GM12891 (cell line): ENCODE measurements around the gene PPP2R1B.
"Not testable (repeated sequence)": the region's sequence is repeated elsewhere in the genome, so short reads cannot be mapped to it uniquely, and the experiment has no call there.

ENCODE experiments used
- DNase-seq: peaks from one replicate; pipeline ENCODE4 v3.0.0; 2011; ENCODE audit warnings: low spot score; ENCODE audit not compliant: insufficient read length
- FAIRE-seq: peaks from 2 replicates; lab custom pipeline; 2011; peaks lifted over from hg19 to GRCh38; lab: Jason Lieb, UNC
- PAX5 ChIP-seq: IDR thresholded peaks from 2 replicates; pipeline ENCODE4 v1.6.1; 2011; ENCODE audit warnings: low read length, moderate library complexity, mild to moderate bottlenecking; ENCODE audit not compliant: insufficient read depth, severe bottlenecking
- POLR2A ChIP-seq: IDR thresholded peaks from 2 replicates; pipeline ENCODE4 v1.6.1; 2011; ENCODE audit warnings: low read depth, low read length, control low read depth
- POLR2AphosphoS5 ChIP-seq: IDR thresholded peaks from 2 replicates; pipeline ENCODE4 v1.6.1; 2011; ENCODE audit warnings: low read depth, low read length, control low read depth
- POU2F2 ChIP-seq: IDR thresholded peaks from 2 replicates; pipeline ENCODE4 v1.6.1; 2011; ENCODE audit warnings: low read depth, mild to moderate bottlenecking, control low read depth, low read length, moderate library complexity
- SPI1 ChIP-seq: IDR thresholded peaks from 2 replicates; pipeline ENCODE4 v1.6.1; 2011; ENCODE audit warnings: low read depth, low read length, control low read depth
- TAF1 ChIP-seq: IDR thresholded peaks from 2 replicates; pipeline ENCODE4 v1.6.1; 2011; ENCODE audit warnings: low read depth, low read length, control low read depth

PPP2R1B gene

DNA sequence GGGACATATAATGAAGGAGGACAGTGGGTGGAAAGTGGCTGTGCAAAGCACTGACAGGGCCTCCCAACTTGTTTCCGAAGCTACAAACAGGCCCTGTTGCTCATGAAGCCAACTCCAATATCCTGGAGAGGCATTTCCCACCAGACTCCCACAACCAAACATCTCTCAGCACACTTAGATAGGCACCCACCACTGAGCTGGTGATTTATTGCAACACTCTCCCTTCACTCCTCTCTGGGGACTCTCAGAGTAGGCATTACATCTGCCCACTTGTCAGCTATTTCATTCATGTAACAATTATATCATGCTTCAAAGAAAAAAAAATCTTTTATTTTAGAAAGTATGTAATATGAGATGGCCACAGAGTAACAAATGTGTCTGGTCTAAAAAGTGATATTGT is 32.1 kb upstream of the PPP2R1B start:
- no peak for TF ChIP-seq POLR2AphosphoS5
- TF ChIP-seq SPI1: no peak
- no peak for TF ChIP-seq TAF1
- TF ChIP-seq POLR2A: no peak
- TF ChIP-seq PAX5: no peak
- TF ChIP-seq POU2F2: no peak
- DNase-seq (no peak), FAIRE-seq (no peak)

DNA sequence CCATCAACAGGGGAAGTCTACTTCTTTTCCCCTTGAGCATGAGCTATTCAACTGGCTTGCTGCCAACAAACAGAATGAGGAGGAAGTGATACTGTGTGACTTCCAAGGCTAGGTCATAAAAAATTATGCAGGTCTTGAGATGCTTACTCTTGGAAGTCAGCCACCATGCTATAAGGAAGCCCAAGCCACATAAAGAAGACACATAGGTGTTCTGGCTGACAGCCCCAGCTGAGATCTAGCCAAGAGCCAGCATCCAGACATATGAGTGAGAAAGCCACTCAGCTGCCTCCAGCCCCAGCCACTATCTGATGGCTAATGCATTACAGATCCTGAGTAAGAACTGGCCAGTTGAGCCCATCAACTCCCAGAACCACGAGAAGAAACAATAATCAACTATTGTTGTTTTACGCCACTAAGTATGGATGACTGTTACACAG is 31.0 kb upstream of the PPP2R1B start:
- peak; percentile 68 for FAIRE-seq
- no peak for DNase-seq
- no peak for TF ChIP-seq POU2F2
- TF ChIP-seq SPI1: peak; percentile 92

DNA sequence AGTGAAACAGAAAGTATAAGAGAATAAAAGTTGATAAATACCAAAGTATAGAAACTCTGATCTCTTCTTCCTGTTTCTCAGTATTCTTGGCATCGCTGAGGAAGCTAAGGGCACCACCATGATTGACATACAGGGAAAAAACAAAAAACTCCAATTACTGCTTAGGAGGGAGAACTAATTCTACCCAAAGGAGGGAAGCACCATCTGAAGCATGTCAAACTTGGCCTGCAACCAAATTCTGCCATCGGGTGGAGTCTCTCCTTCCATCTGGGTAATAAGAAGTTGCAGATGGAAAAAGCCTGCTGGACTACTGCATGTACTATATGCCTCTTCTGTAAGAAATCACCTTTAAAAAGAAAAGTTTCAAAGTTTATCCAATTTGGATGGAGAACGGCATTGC is 30.5 kb upstream of the PPP2R1B start:
- DNase-seq: no peak
- TF ChIP-seq POLR2AphosphoS5 (no peak), PAX5 (no peak), POLR2A (no peak), POU2F2 (no peak), TAF1 (no peak), SPI1 (no peak)
- no peak for FAIRE-seq

DNA sequence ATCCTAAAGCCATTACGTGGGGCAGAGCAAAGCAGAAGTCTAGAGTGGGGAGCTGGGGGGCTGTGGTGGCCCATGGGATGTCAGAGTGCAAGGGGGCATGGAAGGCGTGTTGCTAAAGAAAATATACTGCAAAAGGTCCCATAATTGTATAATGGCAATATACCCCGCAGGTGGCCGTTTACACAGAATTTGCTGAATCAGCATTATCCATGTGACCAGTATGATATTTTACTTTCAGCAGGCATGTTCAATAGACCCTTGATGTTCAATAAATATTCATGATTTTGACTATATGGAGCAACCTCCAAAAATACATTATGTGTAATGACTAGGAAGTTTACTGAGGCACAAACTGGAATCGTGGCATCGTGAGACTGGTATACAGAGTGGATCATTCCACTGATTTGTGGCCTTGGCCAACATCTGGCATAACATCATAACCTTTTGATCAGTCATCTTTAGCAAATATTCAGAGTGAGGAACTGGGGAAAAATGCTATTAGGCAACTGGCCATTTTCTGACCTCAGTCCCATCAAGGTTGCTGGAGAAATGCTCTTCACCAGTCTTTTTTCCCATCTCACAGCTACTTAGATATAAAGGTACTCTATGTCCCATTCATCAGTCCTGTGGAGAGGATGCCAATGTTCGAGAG is 29.3 kb upstream of the PPP2R1B start:
- FAIRE-seq (no peak), DNase-seq (no peak)
- TF ChIP-seq POLR2AphosphoS5: no peak
- no peak for TF ChIP-seq SPI1
- no peak for TF ChIP-seq POLR2A
- TF ChIP-seq PAX5: no peak
- no peak for TF ChIP-seq POU2F2
- no peak for TF ChIP-seq TAF1

DNA sequence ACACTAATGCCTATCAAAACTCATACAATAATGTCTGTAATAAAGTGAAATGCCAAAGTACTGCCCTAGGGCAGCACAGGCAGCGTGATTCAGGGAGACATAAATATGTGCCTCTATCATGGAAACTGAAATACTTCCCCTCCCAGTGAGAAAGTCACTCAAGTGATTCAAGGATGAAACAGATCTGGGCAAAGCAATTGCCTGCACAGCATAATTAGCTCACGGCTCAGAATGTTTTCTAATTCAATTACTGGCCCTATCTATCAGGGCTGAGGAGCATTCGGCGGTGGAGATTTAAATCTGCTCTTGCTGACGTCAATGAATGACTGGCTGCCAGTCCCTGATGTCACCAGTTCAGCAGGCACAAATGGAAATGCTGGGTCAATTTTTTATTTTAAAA is 27.7 kb upstream of the PPP2R1B start:
- TF ChIP-seq POU2F2: no peak
- DNase-seq: no peak
- no peak for FAIRE-seq

DNA sequence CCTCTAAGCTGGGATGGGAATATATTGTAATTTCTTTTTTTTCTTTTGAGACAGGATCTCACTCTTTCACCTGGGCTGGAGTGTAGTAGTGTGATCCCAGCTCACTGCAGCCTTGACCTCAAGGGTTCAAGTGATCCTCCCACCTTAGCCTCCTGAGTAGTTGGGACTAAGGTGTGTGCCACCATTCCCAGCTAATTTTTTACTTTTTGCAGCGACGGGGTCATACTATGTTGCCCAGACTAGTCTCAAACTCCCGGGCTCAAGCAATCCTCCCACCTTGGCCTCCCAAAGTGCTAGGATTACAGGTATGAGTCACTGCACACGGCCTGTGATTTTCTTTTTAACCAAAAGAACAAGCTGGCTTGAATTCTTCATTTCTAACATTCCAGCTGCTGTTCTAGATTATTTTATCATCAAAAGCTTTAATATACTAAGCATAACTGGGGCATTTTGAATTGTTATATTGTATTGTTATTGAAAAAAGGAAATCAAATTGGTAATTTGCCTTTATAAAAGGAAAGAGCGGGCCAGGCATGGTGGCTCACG is 26.8 kb upstream of the PPP2R1B start:
- TF ChIP-seq TAF1 (no peak), PAX5 (no peak), POU2F2 (no peak), SPI1 (no peak), POLR2AphosphoS5 (no peak), POLR2A (no peak)
- DNase-seq: no peak
- FAIRE-seq: no peak

DNA sequence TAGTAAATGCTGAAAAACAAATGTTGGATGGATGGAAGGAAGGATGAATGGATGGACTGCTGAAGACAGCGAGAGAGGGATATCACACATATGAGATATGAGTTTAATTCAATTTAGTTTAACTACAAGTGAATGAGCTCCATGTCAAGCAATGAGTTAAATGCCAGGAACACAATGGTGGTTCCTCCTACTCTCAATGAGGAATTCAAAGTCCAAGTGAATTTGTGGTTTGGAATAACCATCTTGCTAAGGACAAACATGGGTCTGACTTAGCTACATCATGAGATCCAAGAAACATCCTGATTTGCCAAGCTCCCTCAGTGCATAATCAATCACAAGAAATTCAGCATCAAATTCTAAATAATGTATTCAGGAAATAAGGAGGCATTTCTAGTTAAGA is 26.1 kb upstream of the PPP2R1B start:
- no peak for DNase-seq
- no peak for FAIRE-seq
- no peak for TF ChIP-seq SPI1
- TF ChIP-seq PAX5: no peak
- TF ChIP-seq POLR2A: no peak
- TF ChIP-seq POU2F2: no peak
- TF ChIP-seq POLR2AphosphoS5: no peak
- TF ChIP-seq TAF1: no peak

DNA sequence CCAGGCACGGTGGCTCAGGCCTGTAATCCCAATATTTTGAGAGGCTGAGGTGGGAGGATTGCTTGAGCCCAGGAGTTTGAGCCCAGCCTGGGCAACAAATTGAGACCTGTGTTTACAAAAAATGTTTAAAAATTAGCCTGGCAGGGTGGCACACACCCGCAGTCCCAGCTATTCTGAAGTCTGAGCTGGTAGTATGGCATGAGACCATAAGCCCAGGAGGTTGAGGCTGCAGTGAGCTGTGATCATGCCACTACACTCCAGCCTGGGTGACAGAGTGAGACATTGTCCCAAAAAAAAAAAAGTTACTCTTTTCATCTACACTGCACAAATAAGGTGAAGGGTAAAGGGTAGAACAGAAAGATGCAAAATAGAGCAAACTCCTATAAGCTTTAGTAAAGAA is 22.3 kb upstream of the PPP2R1B start:
- no peak for DNase-seq
- TF ChIP-seq TAF1: no peak
- no peak for TF ChIP-seq PAX5
- no peak for TF ChIP-seq POU2F2
- TF ChIP-seq POLR2AphosphoS5: no peak
- TF ChIP-seq SPI1: no peak
- TF ChIP-seq POLR2A: no peak
- no peak for FAIRE-seq

DNA sequence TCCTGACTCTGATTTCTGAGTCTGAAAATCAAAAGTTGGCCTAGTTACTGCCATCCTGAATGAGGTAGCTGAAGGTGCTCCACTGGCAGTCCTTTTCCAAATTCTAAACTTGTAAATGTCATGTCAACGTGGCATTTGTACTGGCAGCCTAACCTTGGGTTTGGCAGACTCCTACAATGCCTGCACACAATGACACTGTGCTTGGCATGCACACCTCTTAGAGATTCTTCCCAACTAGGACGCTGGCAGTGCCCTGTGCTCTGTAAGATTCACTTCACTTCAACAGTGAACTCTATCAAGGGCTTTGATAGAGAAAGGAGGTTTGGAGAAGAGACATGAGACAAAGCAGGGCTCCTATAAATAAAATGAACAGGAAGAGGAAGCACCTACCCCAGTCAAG is 21.9 kb upstream of the PPP2R1B start:
- no peak for FAIRE-seq
- TF ChIP-seq POLR2AphosphoS5: no peak
- no peak for DNase-seq

DNA sequence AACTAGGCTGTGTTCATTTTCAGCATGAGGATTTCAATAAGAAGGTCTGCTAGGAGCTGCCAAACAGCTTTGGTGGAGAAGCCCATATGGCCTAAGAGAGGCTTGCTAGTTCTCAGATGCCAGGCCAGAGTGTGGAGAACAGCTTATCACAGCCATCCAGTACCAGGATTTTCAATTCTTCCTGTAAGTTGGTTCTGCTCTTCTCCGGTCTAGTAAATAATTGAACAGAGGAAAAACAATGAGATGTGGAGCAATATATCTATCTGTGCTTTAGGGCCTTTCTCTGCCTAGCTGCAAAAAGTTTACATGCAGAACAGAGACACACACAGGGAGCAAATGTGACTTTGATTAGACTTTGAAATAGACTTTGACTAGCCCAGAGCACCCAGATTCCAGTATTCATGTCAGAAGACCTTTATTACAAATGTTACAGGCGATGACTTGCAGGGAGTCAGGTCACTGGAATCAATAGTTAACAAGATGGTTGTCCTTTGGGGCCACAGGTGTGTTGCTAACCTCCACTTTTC is 19.8 kb upstream of the PPP2R1B start:
- no peak for DNase-seq
- TF ChIP-seq POU2F2: no peak
- TF ChIP-seq PAX5: no peak
- no peak for FAIRE-seq

DNA sequence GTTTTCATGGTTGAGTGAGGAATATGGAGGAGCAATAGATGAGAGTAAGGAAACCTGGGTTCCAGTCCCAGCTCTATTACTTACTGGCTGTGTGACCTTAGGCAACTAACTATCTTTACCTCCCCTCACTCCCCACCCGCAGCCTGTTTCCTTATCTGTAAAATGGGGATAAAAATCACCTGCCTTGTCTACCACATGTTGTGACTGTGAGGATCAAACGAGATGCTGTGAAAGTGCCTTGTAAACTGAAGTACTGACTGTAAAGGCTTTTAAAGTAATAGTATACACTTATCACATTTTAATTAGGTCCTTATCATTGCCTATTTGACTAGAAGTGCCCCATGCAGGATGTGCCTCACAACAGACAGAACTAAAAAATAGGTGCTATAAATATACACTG is 18.9 kb upstream of the PPP2R1B start:
- no peak for DNase-seq
- TF ChIP-seq SPI1: no peak
- no peak for TF ChIP-seq PAX5
- TF ChIP-seq TAF1: no peak
- no peak for TF ChIP-seq POU2F2
- TF ChIP-seq POLR2A: no peak
- no peak for TF ChIP-seq POLR2AphosphoS5
- FAIRE-seq: no peak

DNA sequence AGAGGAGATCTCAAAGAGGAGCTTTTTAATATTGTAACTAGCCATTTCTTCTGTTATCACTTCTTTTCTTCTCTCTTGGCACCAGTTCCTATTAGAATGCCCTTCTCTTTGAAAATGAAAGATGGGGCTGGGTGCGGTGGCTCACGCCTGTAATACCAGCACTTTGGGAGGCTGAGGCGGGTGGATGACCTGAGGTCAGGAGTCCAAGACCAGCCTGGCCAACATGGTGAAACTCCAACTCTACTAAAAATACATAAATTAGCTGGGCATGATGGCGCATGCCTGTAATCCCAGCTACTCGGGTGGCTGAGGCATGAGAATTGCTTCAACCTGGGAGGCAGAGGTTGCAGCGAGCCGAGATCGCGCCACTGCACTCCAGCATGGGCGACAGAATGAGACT is 18.1 kb upstream of the PPP2R1B start:
- FAIRE-seq, DNase-seq: not testable (repeated sequence)
